SJCRH30 (cell line): ENCODE results near the gene GPNMB. TPM values are rescaled to one million over a fixed set of nuclear protein-coding genes. Genes with fewer than 3 reads are reported as not detected.
A peak's percentile ranks its signal among the peaks of the same experiment; 100 is the strongest.
"Not testable (repeated sequence)": the region's sequence is repeated elsewhere in the genome, so short reads cannot be mapped to it uniquely, and the experiment has no call there.

Experiments used
- DNase-seq, 2 experiments: peaks; one replicate each; pipeline ENCODE4 v3.0.0-alpha.2; 2015 to 2020
- H3K27ac ChIP-seq: fragments of 250-450 bp; sonication (Bioruptor Pico); 2 replicates; pipeline ENCODE4 v1.5.1; 2020; ENCODE audit warnings: mild to moderate bottlenecking, moderate library complexity
- H3K27me3 ChIP-seq: fragments of 250-450 bp; sonication (Bioruptor Pico); 2 replicates; pipeline ENCODE4 v1.5.1; 2020; ENCODE audit warnings: mild to moderate bottlenecking, moderate library complexity
- H3K36me3 ChIP-seq: fragments of 250-450 bp; sonication (Bioruptor Pico); 2 replicates; pipeline ENCODE4 v1.5.1; 2020; ENCODE audit warnings: mild to moderate bottlenecking, moderate library complexity
- H3K4me1 ChIP-seq: fragments of 250-450 bp; sonication (Bioruptor Pico); 2 replicates; pipeline ENCODE4 v1.5.1; 2020; ENCODE audit warnings: mild to moderate bottlenecking, moderate library complexity
- H3K4me3 ChIP-seq: fragments of 250-450 bp; sonication (Bioruptor Pico); 2 replicates; pipeline ENCODE4 v1.5.1; 2020; ENCODE audit warnings: mild to moderate bottlenecking, moderate library complexity
- H3K9me3 ChIP-seq: fragments of 250-450 bp; sonication (Bioruptor Pico); replicated peaks from 2 replicates; pipeline ENCODE4 v1.5.1; 2020; ENCODE audit warnings: mild to moderate bottlenecking, moderate library complexity
- total RNA-seq: library from RNA; depleted of rRNA; stranded (reverse); fragments of >200 nt; shearing (Covaris generic); gene quantifications from 2 replicates; pipeline ENCODE4 v1.2.3, GENCODE V29; 2014

Gene GPNMB
- total RNA-seq, 1 experiment from 2014 or later, result 0.85 TPM

GRCh38 chr7:23216021-23216420, 30.6 kb upstream of the GPNMB start:
- Histone ChIP-seq H3K36me3 (no peaks in the 10 kb centered on the region), H3K9me3 (no peaks in the 10 kb centered on the region), H3K4me1 (no peaks in the 10 kb centered on the region), H3K27me3 (no peaks in the 10 kb centered on the region), H3K27ac (no peak overlapping the region), H3K4me3 (no peak overlapping the region)
- no peak for DNase-seq

GRCh38 chr7:23218196-23218595, 28.4 kb upstream of the GPNMB start:
- Histone ChIP-seq H3K27me3 (no peaks in the 10 kb centered on the region), H3K36me3 (no peaks in the 10 kb centered on the region)

GRCh38 chr7:23220690-23221305, 25.8 kb upstream of the GPNMB start:
- no peak overlapping the region for H3K4me3 ChIP-seq
- no peak for DNase-seq
- H3K27ac ChIP-seq, result no peak overlapping the region
- H3K9me3 ChIP-seq, result no peaks in the 10 kb centered on the region
- H3K4me1 ChIP-seq, result peaks cover 9% of the 10 kb centered on the region
- no peaks in the 10 kb centered on the region for H3K36me3 ChIP-seq
- H3K27me3 ChIP-seq, result no peaks in the 10 kb centered on the region

More at GRCh38 chr7:23218196-23218595, 28.4 kb upstream of the GPNMB start:
- Histone ChIP-seq H3K4me3 (no peak overlapping the region), H3K9me3 (no peaks in the 10 kb centered on the region), H3K27ac (no peak overlapping the region), H3K4me1 (peaks cover 9% of the 10 kb centered on the region)
- no peak for DNase-seq

- Histone ChIP-seq H3K36me3 (no peaks in the 10 kb centered on the region), H3K4me1 (peaks cover 9% of the 10 kb centered on the region), H3K27ac (no peak overlapping the region), H3K4me3 (no peak overlapping the region), H3K9me3 (no peaks in the 10 kb centered on the region), H3K27me3 (no peaks in the 10 kb centered on the region)
- peak; percentile 46 to 69 for DNase-seq
Measured at GRCh38 chr7:23222439-23223030, 24.0 kb upstream of the GPNMB start.

GRCh38 chr7:23224364-23224763, 22.2 kb upstream of the GPNMB start:
- not testable (repeated sequence) for H3K4me3 ChIP-seq, H3K9me3 ChIP-seq, H3K4me1 ChIP-seq, DNase-seq, H3K27me3 ChIP-seq, H3K36me3 ChIP-seq, H3K27ac ChIP-seq

GRCh38 chr7:23226844-23227450, 19.6 kb upstream of the GPNMB start:
- H3K4me3 ChIP-seq, result no peak overlapping the region
- DNase-seq, result no peak

GRCh38 chr7:23228412-23228811, 18.2 kb upstream of the GPNMB start:
- H3K27me3 ChIP-seq, result no peaks in the 10 kb centered on the region
- H3K27ac ChIP-seq, result no peak overlapping the region
- DNase-seq, result no peak
- H3K4me3 ChIP-seq, result no peak overlapping the region
- peaks cover 5% of the 10 kb centered on the region; the same call in 1 of the 2 replicates for H3K4me1 ChIP-seq
- H3K9me3 ChIP-seq, result no peaks in the 10 kb centered on the region
- no peaks in the 10 kb centered on the region for H3K36me3 ChIP-seq

More at GRCh38 chr7:23226844-23227450, 19.6 kb upstream of the GPNMB start:
- H3K27ac ChIP-seq, result no peak overlapping the region
- H3K36me3 ChIP-seq, result no peaks in the 10 kb centered on the region
- peaks cover 14% of the 10 kb centered on the region for H3K4me1 ChIP-seq
- H3K9me3 ChIP-seq, result no peaks in the 10 kb centered on the region
- H3K27me3 ChIP-seq, result no peaks in the 10 kb centered on the region

- Histone ChIP-seq H3K9me3 (no peaks in the 10 kb centered on the region), H3K36me3 (no peaks in the 10 kb centered on the region), H3K27me3 (no peaks in the 10 kb centered on the region), H3K4me1 (peaks cover 5% of the 10 kb centered on the region; the same call in 1 of the 2 replicates), H3K4me3 (no peak overlapping the region), H3K27ac (no peak overlapping the region)
- peak in 1 of 2 experiments; percentile 37 for DNase-seq
Measured at GRCh38 chr7:23230641-23231101, 15.9 kb upstream of the GPNMB start.

- Histone ChIP-seq H3K4me1 (peaks cover 5% of the 10 kb centered on the region; the same call in 1 of the 2 replicates), H3K4me3 (no peak overlapping the region), H3K36me3 (no peaks in the 10 kb centered on the region), H3K27me3 (no peaks in the 10 kb centered on the region), H3K9me3 (no peaks in the 10 kb centered on the region), H3K27ac (no peak overlapping the region)
- no peak for DNase-seq
Measured at GRCh38 chr7:23232966-23233365, 13.6 kb upstream of the GPNMB start.

GRCh38 chr7:23234569-23235296, 11.8 kb upstream of the GPNMB start:
- Histone ChIP-seq H3K27ac (no peak overlapping the region), H3K36me3 (no peaks in the 10 kb centered on the region), H3K27me3 (no peaks in the 10 kb centered on the region), H3K4me3 (no peak overlapping the region), H3K9me3 (no peaks in the 10 kb centered on the region), H3K4me1 (peaks cover 5% of the 10 kb centered on the region; the same call in 1 of the 2 replicates)
- DNase-seq, result no peak

- no peaks in the 10 kb centered on the region for H3K36me3 ChIP-seq
- DNase-seq, result no peak
- H3K4me1 ChIP-seq, result no peaks in the 10 kb centered on the region; the same call in 1 of the 2 replicates
- H3K4me3 ChIP-seq, result no peak overlapping the region
- H3K27ac ChIP-seq, result no peak overlapping the region
- H3K9me3 ChIP-seq, result no peaks in the 10 kb centered on the region
- H3K27me3 ChIP-seq, result no peaks in the 10 kb centered on the region
Measured at GRCh38 chr7:23235813-23236221, 10.8 kb upstream of the GPNMB start.

- no peaks in the 10 kb centered on the region for H3K36me3 ChIP-seq
- no peaks in the 10 kb centered on the region for H3K9me3 ChIP-seq
- no peak overlapping the region for H3K27ac ChIP-seq
- H3K4me3 ChIP-seq, result no peak overlapping the region
- no peaks in the 10 kb centered on the region for H3K4me1 ChIP-seq
- DNase-seq, result no peak
- H3K27me3 ChIP-seq, result no peaks in the 10 kb centered on the region
Measured at GRCh38 chr7:23237000-23237399, 9.6 kb upstream of the GPNMB start.

- no peak overlapping the region for H3K4me3 ChIP-seq
- no peaks in the 10 kb centered on the region for H3K27me3 ChIP-seq
- no peak for DNase-seq
- H3K9me3 ChIP-seq, result no peaks in the 10 kb centered on the region
- H3K36me3 ChIP-seq, result no peaks in the 10 kb centered on the region
- H3K27ac ChIP-seq, result no peak overlapping the region
- H3K4me1 ChIP-seq, result no peaks in the 10 kb centered on the region
Measured at GRCh38 chr7:23238983-23239652, 7.5 kb upstream of the GPNMB start.

GRCh38 chr7:23239698-23240097, 6.9 kb upstream of the GPNMB start:
- DNase-seq, result no peak
- Histone ChIP-seq H3K27ac (no peak overlapping the region), H3K36me3 (no peaks in the 10 kb centered on the region), H3K4me1 (no peaks in the 10 kb centered on the region), H3K4me3 (no peak overlapping the region), H3K27me3 (no peaks in the 10 kb centered on the region), H3K9me3 (no peaks in the 10 kb centered on the region)
